MCF 10A (cell line): ENCODE measurements around the gene ABAT. TPM values are rescaled to one million over a fixed set of nuclear protein-coding genes. Genes with fewer than 3 reads are reported as not detected.

Experiments
- BruUV-seq: library from RNA; stranded (reverse); fragments of 400-500 nt; replicated peaks from 2 replicates; lab custom pipeline; 2021; lab: Mats Ljungman, UMichigan
- CTCF ChIA-PET: fragments of 300-600 bp; sonication (Branson Sonifier 250); formaldehyde crosslinking; extraction: SDS; loops from one replicate; lab custom pipeline; 2021; ENCODE audit warnings: antibody characterized with exemption, inconsistent platforms; lab: Yijun Ruan, JAX
- POLR2A ChIA-PET: fragments of 300-600, 350-650 bp; sonication (Branson Sonifier 250); formaldehyde crosslinking; extraction: SDS; loops from one replicate; lab custom pipeline; 2020; ENCODE audit warnings: antibody characterized with exemption, inconsistent platforms; lab: Yijun Ruan, JAX
- DNase-seq: peaks from one replicate; pipeline ENCODE4 v3.0.0-alpha.2; 2018; ENCODE audit not compliant: unreplicated experiment
- H3K27ac Mint-ChIP-seq: one replicate; pipeline ENCODE4 v1.8.0; 2022; ENCODE audit warnings: mild to moderate bottlenecking, low read depth, mixed read lengths; ENCODE audit not compliant: unreplicated experiment
- H3K27me3 Mint-ChIP-seq: one replicate; pipeline ENCODE4 v1.8.0; 2022; ENCODE audit warnings: mixed read lengths; ENCODE audit not compliant: insufficient read depth, unreplicated experiment
- H3K36me3 Mint-ChIP-seq: one replicate; pipeline ENCODE4 v1.8.0; 2022; ENCODE audit warnings: mild to moderate bottlenecking, moderate library complexity, mixed read lengths; ENCODE audit not compliant: insufficient read depth, unreplicated experiment
- H3K4me1 Mint-ChIP-seq: one replicate; pipeline ENCODE4 v1.8.0; 2022; ENCODE audit warnings: mixed read lengths; ENCODE audit not compliant: insufficient read depth, unreplicated experiment
- H3K4me3 Mint-ChIP-seq: one replicate; pipeline ENCODE4 v1.8.0; 2022; ENCODE audit warnings: mild to moderate bottlenecking, moderate library complexity, mixed read lengths; ENCODE audit not compliant: unreplicated experiment
- H3K9me3 Mint-ChIP-seq: one replicate; pipeline ENCODE4 v1.8.0; 2022; ENCODE audit warnings: mixed read lengths; ENCODE audit not compliant: unreplicated experiment
- CTCF ChIP-seq: fragments of 200-600 bp; IDR thresholded peaks from one replicate; pipeline ENCODE4 v1.8.0; 2022; ENCODE audit warnings: antibody characterized with exemption, mild to moderate bottlenecking; ENCODE audit not compliant: unreplicated experiment
- intact Hi-C: fragments of 100-400 bp; cut with micrococcal nuclease; formaldehyde crosslinking; loops from 2 replicates; pipeline ENCODE4 v1.14.1; 2022
- total RNA-seq: library from RNA; stranded (reverse); gene quantifications from 2 replicates; pipeline ENCODE4 v1.2.3, GENCODE V29; 2022

ABAT gene
- total RNA-seq, 1 experiment from 2014 or later = 3.0 TPM

GRCh38 chr16:8628981-8629725 is 45.3 kb upstream of the ABAT start:
- Mint-ChIP-seq H3K36me3 (peaks cover 74% of the 10 kb centered on the region), H3K27ac (no peak overlapping the region), H3K27me3 (no peaks in the 10 kb centered on the region), H3K4me1 (peaks cover 5% of the 10 kb centered on the region), H3K9me3 (no peaks in the 10 kb centered on the region), H3K4me3 (no peak overlapping the region)
- ChIA-PET POLR2A (interaction anchor here (2.1 kb wide), 1 partner anchor 7 kb away, joined by 6 read pairs; the partner anchor contains the start of gene METTL22), CTCF (interaction anchor here (0.6 to 2.2 kb wide), 7 partner anchors 23 to 1679 kb away, joined by 3 to 9 read pairs (median 4); partner anchors contain the start of genes PMM2 and TMEM186)
- TF ChIP-seq CTCF = no peak
- intact Hi-C loops = no loop called here
- BruUV-seq = no TSS peak
- no peak for DNase-seq

- CTCF ChIA-PET = interaction anchor here (0.5 to 2.2 kb wide), 4 partner anchors 21 to 475 kb away, joined by 4 to 9 read pairs (median 5); no protein-coding TSS in a partner anchor
- no peaks in the 10 kb centered on the region for H3K9me3 Mint-ChIP-seq
- H3K36me3 Mint-ChIP-seq = peaks cover 80% of the 10 kb centered on the region
- no peaks in the 10 kb centered on the region for H3K27me3 Mint-ChIP-seq
- intact Hi-C loops = no loop called here
- H3K4me3 Mint-ChIP-seq = no peak overlapping the region
- BruUV-seq = no TSS peak
- no peak for TF ChIP-seq CTCF
- H3K4me1 Mint-ChIP-seq = peaks cover 5% of the 10 kb centered on the region
- POLR2A ChIA-PET = interaction anchor here (2.1 kb wide), 1 partner anchor 9 kb away, joined by 6 read pairs; the partner anchor contains the start of gene METTL22
- H3K27ac Mint-ChIP-seq = no peak overlapping the region
- DNase-seq = no peak
These were observed 44.0 kb upstream of the ABAT start for GRCh38 chr16:8630255-8630953.

GRCh38 chr16:8631373-8631772 is 43.0 kb upstream of the ABAT start:
- Mint-ChIP-seq H3K4me1 (peaks cover 5% of the 10 kb centered on the region), H3K27me3 (no peaks in the 10 kb centered on the region), H3K9me3 (no peaks in the 10 kb centered on the region), H3K27ac (no peak overlapping the region), H3K4me3 (no peak overlapping the region), H3K36me3 (peaks cover 80% of the 10 kb centered on the region)
- CTCF ChIA-PET = interaction anchor here (1.8 kb wide), 1 partner anchor 64 kb away, joined by 4 read pairs; no protein-coding TSS in a partner anchor
- POLR2A ChIA-PET = interaction anchor here (2.1 kb wide), 1 partner anchor 10 kb away, joined by 6 read pairs; the partner anchor contains the start of gene METTL22
- intact Hi-C loops = no loop called here
- DNase-seq = no peak
- no peak for TF ChIP-seq CTCF
- no TSS peak for BruUV-seq
